Measurements from ENCODE around the gene SLC22A15.

Gene SLC22A15

DNA sequence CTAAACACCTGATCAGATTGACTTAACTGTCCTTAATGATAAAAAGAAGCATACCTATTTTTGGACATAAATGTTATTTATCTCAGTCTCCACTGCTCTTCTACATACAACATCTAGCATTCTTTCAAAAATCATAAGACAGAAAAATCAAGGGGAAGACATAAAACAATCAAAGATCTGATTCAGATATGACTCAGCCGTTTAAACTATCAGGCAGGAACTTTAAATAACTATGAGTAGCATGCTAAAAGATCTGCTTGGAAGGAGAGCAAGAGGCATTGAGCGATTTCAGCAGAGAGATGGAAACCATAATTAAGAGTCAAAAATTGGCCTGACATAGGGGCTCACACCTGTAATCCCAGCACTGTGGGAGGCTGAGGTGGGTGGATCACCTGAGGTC lies 27.2 kb upstream of the SLC22A15 start:
- H3K4me3 ChIP-seq (ENCODE audit: low read depth, low read length): no peak overlapping the region
- CTCF ChIA-PET: no interaction called here
- POLR2A ChIA-PET: no interaction called here
- TF ChIP-seq, protein P1, sequence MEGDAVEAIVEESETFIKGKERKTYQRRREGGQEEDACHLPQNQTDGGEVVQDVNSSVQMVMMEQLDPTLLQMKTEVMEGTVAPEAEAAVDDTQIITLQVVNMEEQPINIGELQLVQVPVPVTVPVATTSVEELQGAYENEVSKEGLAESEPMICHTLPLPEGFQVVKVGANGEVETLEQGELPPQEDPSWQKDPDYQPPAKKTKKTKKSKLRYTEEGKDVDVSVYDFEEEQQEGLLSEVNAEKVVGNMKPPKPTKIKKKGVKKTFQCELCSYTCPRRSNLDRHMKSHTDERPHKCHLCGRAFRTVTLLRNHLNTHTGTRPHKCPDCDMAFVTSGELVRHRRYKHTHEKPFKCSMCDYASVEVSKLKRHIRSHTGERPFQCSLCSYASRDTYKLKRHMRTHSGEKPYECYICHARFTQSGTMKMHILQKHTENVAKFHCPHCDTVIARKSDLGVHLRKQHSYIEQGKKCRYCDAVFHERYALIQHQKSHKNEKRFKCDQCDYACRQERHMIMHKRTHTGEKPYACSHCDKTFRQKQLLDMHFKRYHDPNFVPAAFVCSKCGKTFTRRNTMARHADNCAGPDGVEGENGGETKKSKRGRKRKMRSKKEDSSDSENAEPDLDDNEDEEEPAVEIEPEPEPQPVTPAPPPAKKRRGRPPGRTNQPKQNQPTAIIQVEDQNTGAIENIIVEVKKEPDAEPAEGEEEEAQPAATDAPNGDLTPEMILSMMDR (IDR thresholded peaks at IDR 0.05; ENCODE audit: insufficient read depth, low read length, missing control alignments): no peak
- DNase-seq (ENCODE audit: low read depth, low spot score): no peak

DNA sequence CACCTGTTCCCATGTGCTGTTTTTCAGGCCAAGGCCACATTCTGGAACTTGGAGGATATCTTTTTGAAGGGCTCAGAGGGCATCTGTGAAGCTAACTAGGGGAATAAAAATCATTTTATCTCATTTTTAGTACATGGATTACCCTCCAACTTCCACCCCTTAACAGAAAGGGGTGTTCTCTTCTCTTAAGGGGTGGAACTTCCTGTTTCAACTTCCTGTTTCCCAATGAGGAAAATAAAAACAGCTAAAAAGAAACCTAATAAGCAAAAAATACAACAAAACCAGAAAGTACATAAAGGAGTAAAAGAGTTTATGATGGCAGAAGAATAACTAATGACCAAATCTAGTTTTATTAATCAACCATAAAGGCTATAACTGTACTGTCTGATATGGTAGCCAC lies 24.8 kb upstream of the SLC22A15 start:
- ChIA-PET CTCF (no interaction called here), POLR2A (no interaction called here)
- TF ChIP-seq, protein P1 (IDR thresholded peaks at IDR 0.05; ENCODE audit: insufficient read depth, low read length, missing control alignments): no peak
- no peak overlapping the region for H3K4me3 ChIP-seq (ENCODE audit: low read depth, low read length)
- DNase-seq (ENCODE audit: low read depth, low spot score): no peak

DNA sequence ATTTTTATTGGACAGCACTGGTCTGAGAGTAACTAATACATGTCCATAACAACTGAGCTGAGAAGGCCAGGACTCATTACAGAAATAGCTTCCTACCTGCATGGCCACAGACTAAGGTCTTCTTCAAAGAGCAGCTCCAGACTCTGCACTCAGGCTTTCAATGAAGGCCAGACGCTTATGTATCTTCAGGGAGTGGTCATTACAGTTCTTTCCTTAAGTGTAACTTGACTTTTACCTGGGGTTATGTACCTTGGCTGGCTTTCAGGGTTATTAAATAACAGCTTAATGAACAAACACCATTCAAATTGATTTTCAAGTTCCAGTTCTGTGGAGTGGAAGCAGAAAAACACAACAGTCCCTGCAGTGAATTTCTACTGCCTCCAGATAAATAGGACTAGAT lies 23.8 kb upstream of the SLC22A15 start:
- POLR2A ChIA-PET: no interaction called here
- no peak overlapping the region for H3K4me3 ChIP-seq (ENCODE audit: low read depth, low read length)
- TF ChIP-seq, protein P1 (IDR thresholded peaks at IDR 0.05; ENCODE audit: insufficient read depth, low read length, missing control alignments): no peak
- CTCF ChIA-PET: no interaction called here
- no peak for DNase-seq (ENCODE audit: low read depth, low spot score)

DNA sequence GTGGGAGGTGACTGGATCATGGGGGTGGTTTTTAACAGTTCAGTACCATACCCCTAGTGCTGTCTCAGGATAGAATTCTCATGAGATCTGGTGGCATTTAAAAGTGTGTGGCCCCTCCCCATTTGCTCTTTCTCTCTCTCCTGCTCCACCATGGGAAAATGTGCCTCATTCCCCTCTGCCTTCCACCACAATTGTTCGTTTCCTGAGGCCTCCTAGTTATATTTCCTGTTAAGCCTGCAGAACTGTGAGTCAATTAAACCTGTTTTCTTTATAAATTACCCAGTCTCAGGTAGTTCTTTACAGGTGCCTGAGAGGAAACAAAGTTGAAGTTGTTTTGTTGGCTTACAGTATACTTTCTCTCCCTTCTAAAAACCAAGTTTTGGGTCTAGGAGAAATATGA lies 23.1 kb upstream of the SLC22A15 start:
- ChIA-PET CTCF (no interaction called here), POLR2A (no interaction called here)
- TF ChIP-seq, protein P1 (IDR thresholded peaks at IDR 0.05; ENCODE audit: insufficient read depth, low read length, missing control alignments): no peak
- no peak for DNase-seq (ENCODE audit: low read depth, low spot score)
- no peak overlapping the region for H3K4me3 ChIP-seq (ENCODE audit: low read depth, low read length)

DNA sequence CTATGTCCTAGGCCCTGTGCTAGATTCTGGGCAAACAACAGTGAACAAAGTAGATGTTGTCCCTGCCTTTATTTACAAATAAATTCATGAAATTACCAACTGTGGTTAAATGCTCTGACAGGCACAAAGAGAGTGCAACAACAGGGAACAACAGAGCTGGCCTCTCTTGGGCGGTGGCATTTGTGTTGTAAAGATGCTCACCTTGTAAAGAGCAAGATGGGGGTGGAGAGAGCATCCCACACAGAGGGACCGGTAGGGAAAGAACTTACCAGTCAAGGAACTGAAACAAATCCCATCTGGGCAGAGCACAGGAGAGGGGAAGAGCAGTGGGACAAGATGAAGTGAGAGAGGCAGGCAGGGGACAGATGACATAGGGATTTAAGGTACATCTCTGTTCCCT lies 21.6 kb upstream of the SLC22A15 start:
- no peak for DNase-seq (ENCODE audit: low read depth, low spot score)
- ChIA-PET CTCF (no interaction called here), POLR2A (no interaction called here)

DNA sequence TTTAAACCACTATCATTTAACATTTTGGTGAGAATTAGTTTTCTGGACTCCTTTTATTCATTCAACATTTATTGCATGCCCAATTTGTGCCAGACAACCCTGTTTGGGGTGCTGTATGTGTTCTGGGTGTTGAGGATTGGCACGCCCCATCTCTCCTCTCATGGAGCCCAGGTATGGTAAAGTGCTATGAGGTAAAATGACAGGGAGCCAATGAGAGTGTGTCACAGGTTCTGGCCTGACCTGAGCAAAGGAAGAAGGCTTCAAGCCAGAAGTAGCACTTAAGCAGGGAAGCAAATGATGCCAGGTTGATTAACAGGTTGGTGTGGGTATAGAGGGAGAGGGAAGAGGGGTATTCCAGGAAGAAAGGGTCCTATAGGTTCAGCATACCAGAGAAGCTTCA lies 21.1 kb upstream of the SLC22A15 start:
- TF ChIP-seq, protein P1 (IDR thresholded peaks at IDR 0.05; ENCODE audit: insufficient read depth, low read length, missing control alignments): no peak
- DNase-seq (ENCODE audit: low read depth, low spot score): no peak
- ChIA-PET CTCF (no interaction called here), POLR2A (no interaction called here)
- H3K4me3 ChIP-seq (ENCODE audit: low read depth, low read length): no peak overlapping the region

More for the DNA sequence above, 21.6 kb upstream of the SLC22A15 start:
- no peak overlapping the region for H3K4me3 ChIP-seq (ENCODE audit: low read depth, low read length)
- TF ChIP-seq, protein P1 (IDR thresholded peaks at IDR 0.05; ENCODE audit: insufficient read depth, low read length, missing control alignments): no peak

Measured in AG04449 (cell line).